ENCODE data around the gene TOP3B. TPM values are rescaled to one million over a fixed set of nuclear protein-coding genes. Genes with fewer than 3 reads are reported as not detected.

The TOP3B gene
- total and polyA plus RNA-seq, 10 of the 15 experiments (the other 5 are each of a cell fraction or from before 2014, with no cell fraction given) = 0.60 to 47.3 (median 33.7) TPM

DNA sequence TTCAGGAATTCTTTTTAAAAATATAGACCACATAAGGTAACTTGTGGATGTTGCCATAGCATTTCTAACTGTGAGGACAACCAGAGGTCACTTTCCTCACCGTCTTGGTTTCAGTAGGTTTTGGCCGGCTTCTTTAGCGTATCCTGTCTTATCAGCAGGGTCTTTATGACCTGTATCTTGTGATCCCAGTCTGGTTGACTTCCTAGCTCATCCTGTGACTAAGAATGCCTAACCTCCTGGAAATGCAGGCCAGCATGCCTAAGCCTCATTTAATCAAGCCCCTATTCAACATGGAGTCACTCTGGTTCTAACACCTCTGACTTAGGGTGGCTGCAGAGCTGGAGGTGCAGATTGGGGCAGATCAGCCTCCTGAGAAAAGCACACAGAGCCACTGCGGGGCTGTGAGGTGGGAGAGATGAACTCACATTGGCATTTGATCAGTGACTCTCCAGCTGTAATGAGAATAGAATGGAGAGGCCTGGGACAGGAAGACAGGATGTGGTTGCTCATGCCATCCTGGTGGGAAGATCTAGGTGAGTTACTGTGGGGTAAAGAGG is 41.1 kb upstream of the TOP3B start (continued):
- 0 out of 2 replicates have a peak, but pooled peaks have one; percentile 41 for TF ChIP-seq ZNF687 (IDR thresholded peaks at IDR 0.05)

- POLR2A ChIA-PET = interaction anchor here (1.2 kb wide), 1 partner anchor 41 kb away, joined by 4 read pairs; the partner anchor contains the start of gene TOP3B
- RAD21 ChIA-PET (ENCODE audit: unreplicated experiment) = no interaction called here
- Histone ChIP-seq H3K9me3 (replicated peaks; ENCODE audit: control insufficient read depth, insufficient read depth, low read length) (no peaks in the 10 kb centered on the region), H3K27me3 (replicated peaks in 1 of 2; ENCODE audit: control insufficient read depth in 2 of 2, insufficient read depth in 2 of 2, low read length in 1 of 2) (no peaks in the 10 kb centered on the region), H3K4me2 (ENCODE audit: control insufficient read depth, insufficient read depth) (peak overlapping the region; percentile 70), H3K4me1 (ENCODE audit: control insufficient read depth, insufficient read depth, low read length) (peaks cover 44% of the 10 kb centered on the region), H3K79me2 (ENCODE audit: control insufficient read depth, insufficient read depth, low read length) (0 out of 2 replicates have a peak, but pooled peaks cover 5% of the 10 kb centered on the region), H3K4me3 (peak overlapping the region; percentile 45; the same call in 1 of the 2 replicates), H4K20me1 (ENCODE audit: control insufficient read depth, insufficient read depth) (no peaks in the 10 kb centered on the region), H2AFZ (ENCODE audit: control insufficient read depth, low read depth, low read length) (peak overlapping the region; percentile 25), H3K9ac (ENCODE audit: control insufficient read depth, insufficient read depth, low read length) (peak overlapping the region; percentile 42; the same call in 1 of the 2 replicates), H3K36me3 (ENCODE audit: control insufficient read depth in 2 of 2, insufficient read depth in 2 of 2, low read length in 1 of 2) (no peaks in the 10 kb centered on the region), H3K27ac (ENCODE audit: control insufficient read depth, insufficient read depth) (peak overlapping the region; percentile 92)
- 55% methylated on average over 6 of the region's 6 CpGs for WGBS (ENCODE audit: insufficient coverage, insufficient replicate concordance, low lambda C conversion rate, missing lambda C conversion rate)
- no peak for ATAC-seq
- SMC1A ChIA-PET (ENCODE audit: uncharacterized antibody, unreplicated experiment) = interaction anchor here (1.0 to 1.7 kb wide), 4 partner anchors 12 to 25 kb away, joined by 3 to 5 read pairs (median 4); no protein-coding TSS in a partner anchor
- BruUV-seq (replicated peaks) = no TSS peak
- intact Hi-C loops (cut with micrococcal nuclease; ENCODE audit: unreplicated experiment) (no loop called here), in situ Hi-C loops (cut with MboI) (no loop called here)
- no peak for FAIRE-seq
- no peak for DNase-seq (ENCODE audit: low read depth, low spot score)
- CTCF ChIA-PET = interaction anchor here (1.1 to 1.5 kb wide), 4 partner anchors 19 to 937 kb away, joined by 3 to 6 read pairs (median 3); no protein-coding TSS in a partner anchor
- peak; percentile 89 for TF ChIP-seq JUNB (IDR thresholded peaks at IDR 0.05)
- TF ChIP-seq, protein P1, sequence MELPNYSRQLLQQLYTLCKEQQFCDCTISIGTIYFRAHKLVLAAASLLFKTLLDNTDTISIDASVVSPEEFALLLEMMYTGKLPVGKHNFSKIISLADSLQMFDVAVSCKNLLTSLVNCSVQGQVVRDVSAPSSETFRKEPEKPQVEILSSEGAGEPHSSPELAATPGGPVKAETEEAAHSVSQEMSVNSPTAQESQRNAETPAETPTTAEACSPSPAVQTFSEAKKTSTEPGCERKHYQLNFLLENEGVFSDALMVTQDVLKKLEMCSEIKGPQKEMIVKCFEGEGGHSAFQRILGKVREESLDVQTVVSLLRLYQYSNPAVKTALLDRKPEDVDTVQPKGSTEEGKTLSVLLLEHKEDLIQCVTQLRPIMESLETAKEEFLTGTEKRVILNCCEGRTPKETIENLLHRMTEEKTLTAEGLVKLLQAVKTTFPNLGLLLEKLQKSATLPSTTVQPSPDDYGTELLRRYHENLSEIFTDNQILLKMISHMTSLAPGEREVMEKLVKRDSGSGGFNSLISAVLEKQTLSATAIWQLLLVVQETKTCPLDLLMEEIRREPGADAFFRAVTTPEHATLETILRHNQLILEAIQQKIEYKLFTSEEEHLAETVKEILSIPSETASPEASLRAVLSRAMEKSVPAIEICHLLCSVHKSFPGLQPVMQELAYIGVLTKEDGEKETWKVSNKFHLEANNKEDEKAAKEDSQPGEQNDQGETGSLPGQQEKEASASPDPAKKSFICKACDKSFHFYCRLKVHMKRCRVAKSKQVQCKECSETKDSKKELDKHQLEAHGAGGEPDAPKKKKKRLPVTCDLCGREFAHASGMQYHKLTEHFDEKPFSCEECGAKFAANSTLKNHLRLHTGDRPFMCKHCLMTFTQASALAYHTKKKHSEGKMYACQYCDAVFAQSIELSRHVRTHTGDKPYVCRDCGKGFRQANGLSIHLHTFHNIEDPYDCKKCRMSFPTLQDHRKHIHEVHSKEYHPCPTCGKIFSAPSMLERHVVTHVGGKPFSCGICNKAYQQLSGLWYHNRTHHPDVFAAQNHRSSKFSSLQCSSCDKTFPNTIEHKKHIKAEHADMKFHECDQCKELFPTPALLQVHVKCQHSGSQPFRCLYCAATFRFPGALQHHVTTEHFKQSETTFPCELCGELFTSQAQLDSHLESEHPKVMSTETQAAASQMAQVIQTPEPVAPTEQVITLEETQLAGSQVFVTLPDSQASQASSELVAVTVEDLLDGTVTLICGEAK (IDR thresholded peaks at IDR 0.05; ENCODE audit: borderline replicate concordance) = no peak
- TF ChIP-seq IKZF1 (conservative IDR thresholded peaks at IDR 0.05) = peak; percentile 60; the same call in 1 of the 2 replicates
- no peak for TF ChIP-seq PAX5 (IDR thresholded peaks at IDR 0.05; ENCODE audit: borderline replicate concordance, low read depth, low read length)
- TF ChIP-seq GATAD2B (conservative IDR thresholded peaks at IDR 0.05; ENCODE audit: low read depth) = 0 out of 2 replicates have a peak, but pooled peaks have one; percentile 55
- TF ChIP-seq CREM (IDR thresholded peaks at IDR 0.05; ENCODE audit: low read depth) = peak; percentile 84
- TF ChIP-seq, protein P2, sequence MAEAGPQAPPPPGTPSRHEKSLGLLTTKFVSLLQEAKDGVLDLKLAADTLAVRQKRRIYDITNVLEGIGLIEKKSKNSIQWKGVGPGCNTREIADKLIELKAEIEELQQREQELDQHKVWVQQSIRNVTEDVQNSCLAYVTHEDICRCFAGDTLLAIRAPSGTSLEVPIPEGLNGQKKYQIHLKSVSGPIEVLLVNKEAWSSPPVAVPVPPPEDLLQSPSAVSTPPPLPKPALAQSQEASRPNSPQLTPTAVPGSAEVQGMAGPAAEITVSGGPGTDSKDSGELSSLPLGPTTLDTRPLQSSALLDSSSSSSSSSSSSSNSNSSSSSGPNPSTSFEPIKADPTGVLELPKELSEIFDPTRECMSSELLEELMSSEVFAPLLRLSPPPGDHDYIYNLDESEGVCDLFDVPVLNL (IDR thresholded peaks at IDR 0.05; ENCODE audit: low read depth, low read length) = no peak
- 0 out of 2 replicates have a peak, but pooled peaks have one; percentile 27 for TF ChIP-seq MEF2A (IDR thresholded peaks at IDR 0.05; ENCODE audit: insufficient read depth, low read depth, low read length)
- TF ChIP-seq RBBP5 (conservative IDR thresholded peaks at IDR 0.05) = no peak
- TF ChIP-seq NFYB (IDR thresholded peaks at IDR 0.05; ENCODE audit: insufficient read depth, low read depth, low read length) = no peak
- TF ChIP-seq CBFB (IDR thresholded peaks at IDR 0.05; ENCODE audit: low read depth) = peak; percentile 64; the same call in 1 of the 2 replicates
Observed at GRCh38 chr22:22022947-22023534, 40.5 kb upstream of the TOP3B start.
